RWPE1 (cell line): ENCODE data around the gene DMBT1.

Source experiments
- CTCF ChIA-PET: fragments of 350-600 bp; sonication (Branson Sonifier 250); formaldehyde crosslinking; extraction: SDS; loops from one replicate; lab custom pipeline; 2021; lab: Yijun Ruan, JAX
- POLR2A ChIA-PET: fragments of 400-600 bp; formaldehyde crosslinking; extraction: SDS; loops from one replicate; lab custom pipeline; 2020; ENCODE audit warnings: antibody characterized with exemption; ENCODE audit not compliant: low non-redundant PET; lab: Yijun Ruan, JAX
- DNase-seq: peaks from one replicate; pipeline ENCODE4 v3.0.0; 2012; ENCODE audit warnings: low spot score
- H3K27ac ChIP-seq: fragments of 450-650 bp; 2 replicates; pipeline ENCODE4 v1.5.1; 2017
- TF ChIP-seq, protein P1 (sequence below): fragments of 450-650 bp; conservative IDR thresholded peaks from 2 replicates; pipeline ENCODE4 v1.5.1; 2017; ENCODE audit warnings: low read depth, mild to moderate bottlenecking

The DMBT1 gene

DNA sequence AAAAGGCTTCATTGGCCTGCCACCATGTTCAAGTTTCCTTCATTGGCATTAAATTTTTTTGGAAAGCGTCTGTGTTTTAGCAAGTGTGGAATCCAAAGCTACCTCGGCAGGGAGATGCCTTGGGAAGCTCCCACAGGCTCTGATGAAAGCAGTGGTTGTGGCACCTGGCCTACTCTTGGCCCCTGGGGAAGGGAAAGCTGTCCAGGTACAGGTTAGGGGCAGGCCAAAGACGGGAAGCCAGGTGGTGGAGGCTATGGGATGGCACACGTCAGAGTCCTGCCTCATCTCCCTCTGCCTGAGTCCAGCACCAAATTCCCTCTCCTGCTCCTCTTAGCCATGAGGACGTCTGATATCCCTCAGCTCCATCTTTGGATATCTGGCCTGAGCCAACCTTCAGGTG is 89.3 kb downstream of the DMBT1 start:
- POLR2A ChIA-PET = no interaction called here
- TF ChIP-seq, protein P1, sequence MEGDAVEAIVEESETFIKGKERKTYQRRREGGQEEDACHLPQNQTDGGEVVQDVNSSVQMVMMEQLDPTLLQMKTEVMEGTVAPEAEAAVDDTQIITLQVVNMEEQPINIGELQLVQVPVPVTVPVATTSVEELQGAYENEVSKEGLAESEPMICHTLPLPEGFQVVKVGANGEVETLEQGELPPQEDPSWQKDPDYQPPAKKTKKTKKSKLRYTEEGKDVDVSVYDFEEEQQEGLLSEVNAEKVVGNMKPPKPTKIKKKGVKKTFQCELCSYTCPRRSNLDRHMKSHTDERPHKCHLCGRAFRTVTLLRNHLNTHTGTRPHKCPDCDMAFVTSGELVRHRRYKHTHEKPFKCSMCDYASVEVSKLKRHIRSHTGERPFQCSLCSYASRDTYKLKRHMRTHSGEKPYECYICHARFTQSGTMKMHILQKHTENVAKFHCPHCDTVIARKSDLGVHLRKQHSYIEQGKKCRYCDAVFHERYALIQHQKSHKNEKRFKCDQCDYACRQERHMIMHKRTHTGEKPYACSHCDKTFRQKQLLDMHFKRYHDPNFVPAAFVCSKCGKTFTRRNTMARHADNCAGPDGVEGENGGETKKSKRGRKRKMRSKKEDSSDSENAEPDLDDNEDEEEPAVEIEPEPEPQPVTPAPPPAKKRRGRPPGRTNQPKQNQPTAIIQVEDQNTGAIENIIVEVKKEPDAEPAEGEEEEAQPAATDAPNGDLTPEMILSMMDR = no peak
- H3K27ac ChIP-seq = no peak overlapping the region
- no peak for DNase-seq
- CTCF ChIA-PET = interaction anchor here (0.6 to 1.7 kb wide), 2 partner anchors 13 to 264 kb away, joined by 4 to 7 read pairs; no protein-coding TSS in a partner anchor

DNA sequence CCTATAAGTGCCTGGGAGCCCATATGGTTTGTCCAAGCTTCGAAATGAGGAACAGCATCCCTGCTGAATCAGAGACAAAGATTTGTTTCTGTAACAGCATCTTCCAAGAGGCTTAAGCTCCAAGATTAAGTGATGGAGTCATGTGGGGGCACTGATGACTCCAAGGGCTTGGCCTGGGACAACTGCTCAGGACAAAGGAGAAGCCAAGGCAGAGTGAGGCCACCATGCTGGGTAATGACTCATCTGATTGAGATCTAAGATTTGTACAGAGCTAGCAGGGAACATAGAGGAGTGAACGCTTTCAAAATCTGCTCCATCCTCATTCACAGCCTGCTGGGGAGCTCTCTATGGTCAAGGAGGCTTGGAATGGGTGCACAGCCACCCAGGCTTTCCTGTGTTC is 89.8 kb downstream of the DMBT1 start:
- TF ChIP-seq, protein P1 = no peak
- POLR2A ChIA-PET = no interaction called here
- CTCF ChIA-PET = interaction anchor here (0.6 kb wide), 1 partner anchor 340 kb away, joined by 3 read pairs; no protein-coding TSS in a partner anchor
- H3K27ac ChIP-seq = no peak overlapping the region
- no peak for DNase-seq

DNA sequence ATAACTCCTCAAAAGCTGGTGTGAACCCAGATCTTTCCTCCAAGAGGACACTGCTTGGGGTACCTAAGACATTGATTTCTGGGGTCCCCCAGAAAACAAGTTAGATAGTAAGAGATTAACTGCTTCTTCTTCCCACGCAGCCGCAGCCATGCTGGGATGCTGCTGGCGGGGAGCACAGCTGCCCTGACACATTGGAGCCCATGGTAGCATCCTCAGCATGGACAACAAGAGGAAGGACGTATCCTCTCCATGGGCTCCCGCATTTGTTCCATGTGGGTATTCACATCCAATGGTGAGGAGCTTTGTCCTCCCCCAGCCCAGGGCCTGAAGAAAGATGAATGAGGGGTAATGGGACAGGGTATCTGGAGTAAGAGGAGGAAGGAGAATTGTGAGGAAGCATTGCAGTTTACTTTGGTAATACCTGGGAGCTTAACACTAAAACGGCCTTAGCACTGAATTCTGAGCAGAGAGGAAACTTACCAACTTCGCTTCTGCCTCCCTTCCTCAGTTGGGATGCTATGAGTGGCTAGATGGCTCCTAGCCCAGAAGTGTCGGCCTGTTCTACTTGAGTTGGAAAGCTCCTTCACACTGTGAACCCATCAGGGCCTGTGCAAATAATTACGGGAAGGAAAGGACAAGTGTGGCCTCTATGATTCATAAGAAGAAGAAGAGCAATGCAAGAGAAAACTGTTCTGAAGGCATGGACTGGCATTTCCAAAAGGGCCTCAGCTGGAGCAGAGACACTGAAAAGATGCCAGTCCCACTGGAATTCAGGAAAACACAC is 95.2 kb downstream of the DMBT1 start:
- CTCF ChIA-PET = interaction anchor here (0.5 to 0.6 kb wide), 2 partner anchors 22 to 375 kb away, joined by 3 to 4 read pairs; no protein-coding TSS in a partner anchor
- no peak for DNase-seq
- TF ChIP-seq, protein P1 = no peak
- POLR2A ChIA-PET = no interaction called here
- H3K27ac ChIP-seq = no peak overlapping the region

DNA sequence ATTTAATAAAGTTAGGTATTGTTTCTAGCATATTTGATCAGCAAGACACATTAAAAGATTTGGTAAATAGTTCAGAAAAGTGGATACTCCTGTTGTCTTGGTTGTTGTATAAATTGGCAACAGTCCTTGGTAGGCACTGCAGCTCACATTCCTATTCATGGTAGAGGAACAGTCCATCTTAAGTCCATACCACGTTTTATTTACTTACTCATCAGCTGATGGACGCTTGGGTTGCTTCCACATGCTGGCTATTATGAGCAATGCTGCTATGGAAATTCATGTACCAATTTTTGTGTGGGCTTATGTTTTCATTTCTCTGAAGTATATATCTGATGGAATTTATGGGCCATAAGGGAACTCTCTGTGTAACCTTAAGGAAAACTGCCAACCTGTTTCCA is 95.8 kb downstream of the DMBT1 start:
- ChIA-PET CTCF (interaction anchor here (0.6 kb wide), 1 partner anchor 376 kb away, joined by 4 read pairs; no protein-coding TSS in a partner anchor), POLR2A (no interaction called here)
- DNase-seq = no peak
- TF ChIP-seq, protein P1 = no peak
- no peak overlapping the region for H3K27ac ChIP-seq

DNA sequence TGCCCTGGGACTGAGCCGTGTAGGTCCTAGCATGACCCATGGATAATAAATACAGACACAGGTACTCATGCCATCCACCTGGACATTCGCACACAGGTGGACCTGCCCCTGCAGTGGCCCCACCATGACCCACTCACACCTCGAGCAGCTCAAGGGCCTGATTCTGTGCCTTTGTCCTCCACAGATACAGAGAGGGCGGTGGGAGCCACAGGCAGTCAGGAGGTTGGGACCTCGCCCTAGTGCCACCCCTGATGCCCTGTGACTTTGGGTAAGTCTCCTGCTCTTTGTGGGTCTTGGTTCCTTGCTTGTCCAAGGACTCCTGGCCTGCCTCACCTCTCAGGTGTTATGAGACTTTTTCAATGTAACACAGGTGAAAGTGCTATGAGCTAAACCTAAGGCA is 96.2 kb downstream of the DMBT1 start:
- TF ChIP-seq, protein P1 = no peak
- H3K27ac ChIP-seq = no peak overlapping the region
- DNase-seq = no peak
- ChIA-PET POLR2A (no interaction called here), CTCF (no interaction called here)

DNA sequence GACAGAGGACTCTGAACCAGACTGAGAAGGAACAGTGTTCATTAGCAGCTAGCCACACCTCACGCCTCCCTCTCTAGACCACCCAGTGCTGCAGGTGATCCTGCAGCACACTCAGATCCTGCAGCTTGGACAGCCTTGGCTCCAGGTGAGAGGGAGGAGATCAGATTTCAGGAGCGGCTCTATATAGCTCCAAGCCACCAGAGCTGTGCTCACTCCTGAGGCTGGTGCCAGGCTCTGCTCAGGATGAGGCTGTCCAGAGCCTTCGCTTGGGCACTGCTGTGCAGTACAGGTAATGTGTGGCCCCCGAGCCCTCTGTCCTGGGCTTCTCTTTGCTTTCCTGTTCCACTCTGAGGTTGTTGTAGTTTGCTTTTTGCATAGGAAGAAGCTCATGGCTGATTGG is 96.7 kb downstream of the DMBT1 start:
- no peak overlapping the region for H3K27ac ChIP-seq
- ChIA-PET POLR2A (no interaction called here), CTCF (no interaction called here)
- TF ChIP-seq, protein P1 = no peak
- no peak for DNase-seq
